Measurements from ENCODE around the gene TNIP2. TPM values are rescaled to one million over a fixed set of nuclear protein-coding genes. Genes with fewer than 3 reads are reported as not detected.
A peak's percentile ranks its signal among the peaks of the same experiment; 100 is the strongest.

TNIP2 gene
- total RNA-seq, 3 donors from 2014 or later (not counting 1 experiment from before 2014, with no cell fraction given) = 35.6 to 53.9 (median 41.6) TPM

DNA sequence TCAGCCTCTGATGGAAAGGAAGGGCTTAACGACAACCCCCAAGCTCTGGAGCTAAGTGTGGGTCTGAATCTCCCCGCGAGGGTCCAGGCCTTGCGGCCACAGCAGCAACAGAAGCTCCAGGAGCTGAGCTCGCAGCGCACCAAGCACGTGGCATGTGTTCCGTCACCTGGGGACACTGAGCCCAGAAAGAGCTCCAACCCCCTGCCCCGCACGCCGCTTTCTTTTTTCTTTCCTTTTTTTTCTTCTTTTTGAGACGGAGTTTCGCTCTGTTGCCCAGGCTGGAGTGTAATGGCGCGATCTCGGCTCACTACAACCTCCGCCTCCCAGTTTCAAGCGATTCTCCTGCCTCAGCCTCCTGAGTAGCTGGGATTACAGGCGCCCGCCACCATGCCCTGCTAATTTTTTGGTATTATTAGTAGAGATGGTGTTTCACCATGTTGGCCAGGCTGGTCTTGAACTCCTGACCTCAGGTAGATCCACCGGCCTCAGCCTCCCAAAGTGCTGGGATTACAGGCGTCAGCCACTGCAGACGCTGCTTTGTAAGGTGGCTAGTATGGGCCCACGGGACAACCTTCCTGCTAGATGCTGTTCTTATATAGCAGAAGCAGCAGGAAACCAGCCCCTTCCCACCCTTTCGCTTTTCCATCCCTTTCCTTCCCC lies 685 bp upstream of the TNIP2 start:
- Histone ChIP-seq H3K27me3 (ENCODE audit: control insufficient read depth, insufficient read depth, low read length) (no peaks in the 10 kb centered on the region), H3K36me3 (ENCODE audit: control insufficient read depth, insufficient read depth, low read length) (no peaks in the 10 kb centered on the region), H3K27ac (ENCODE audit: low read length) (no peak overlapping the region), H3K4me1 (ENCODE audit: control insufficient read depth, insufficient read depth, low read length) (peaks cover 22% of the 10 kb centered on the region), H3K9me3 (ENCODE audit: control insufficient read depth, insufficient read depth, low read length) (no peaks in the 10 kb centered on the region), H3K4me3 (ENCODE audit: low read length) (peak overlapping the region; percentile 12)
- Mint-ChIP-seq H3K4me1 (peaks cover 11 to 34% of the 10 kb centered on the region in 2 donors), H3K27ac (peak overlapping the region; percentile 57 to 72), H3K27me3 (ENCODE audit: low read depth in 2 of 2) (no peaks in the 10 kb centered on the region), H3K4me3 (peak overlapping the region; percentile 84), H3K36me3 (no peaks in the 10 kb centered on the region), H3K9me3 (no peaks in the 10 kb centered on the region)
- 74% methylated on average over 25 of the region's 25 CpGs for WGBS (ENCODE audit: insufficient coverage)
- intact Hi-C loops (cut with micrococcal nuclease) = no loop called here
- TF ChIP-seq, protein P1, sequence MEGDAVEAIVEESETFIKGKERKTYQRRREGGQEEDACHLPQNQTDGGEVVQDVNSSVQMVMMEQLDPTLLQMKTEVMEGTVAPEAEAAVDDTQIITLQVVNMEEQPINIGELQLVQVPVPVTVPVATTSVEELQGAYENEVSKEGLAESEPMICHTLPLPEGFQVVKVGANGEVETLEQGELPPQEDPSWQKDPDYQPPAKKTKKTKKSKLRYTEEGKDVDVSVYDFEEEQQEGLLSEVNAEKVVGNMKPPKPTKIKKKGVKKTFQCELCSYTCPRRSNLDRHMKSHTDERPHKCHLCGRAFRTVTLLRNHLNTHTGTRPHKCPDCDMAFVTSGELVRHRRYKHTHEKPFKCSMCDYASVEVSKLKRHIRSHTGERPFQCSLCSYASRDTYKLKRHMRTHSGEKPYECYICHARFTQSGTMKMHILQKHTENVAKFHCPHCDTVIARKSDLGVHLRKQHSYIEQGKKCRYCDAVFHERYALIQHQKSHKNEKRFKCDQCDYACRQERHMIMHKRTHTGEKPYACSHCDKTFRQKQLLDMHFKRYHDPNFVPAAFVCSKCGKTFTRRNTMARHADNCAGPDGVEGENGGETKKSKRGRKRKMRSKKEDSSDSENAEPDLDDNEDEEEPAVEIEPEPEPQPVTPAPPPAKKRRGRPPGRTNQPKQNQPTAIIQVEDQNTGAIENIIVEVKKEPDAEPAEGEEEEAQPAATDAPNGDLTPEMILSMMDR (IDR thresholded peaks at IDR 0.05) = no peak
- ATAC-seq (no peak), DNase-seq (no peak)

GRCh38 chr4:2754848-2755819 lies 1.0 kb downstream of the TNIP2 start:
- peak overlapping the region; percentile 37 for H3K27ac ChIP-seq (ENCODE audit: low read length)
- Mint-ChIP-seq H3K27ac (peak overlapping the region; percentile 29 to 53), H3K4me3 (peak overlapping the region; percentile 84), H3K9me3 (no peaks in the 10 kb centered on the region), H3K27me3 (ENCODE audit: low read depth in 2 of 2) (no peaks in the 10 kb centered on the region), H3K4me1 (peaks cover 7 to 40% of the 10 kb centered on the region in 2 donors), H3K36me3 (no peaks in the 10 kb centered on the region)
- 58% methylated on average over 23 of the region's 23 CpGs for WGBS (ENCODE audit: insufficient coverage)
- no peak for ATAC-seq
- no peaks in the 10 kb centered on the region for H3K9me3 ChIP-seq (ENCODE audit: control insufficient read depth, insufficient read depth, low read length)
- no peaks in the 10 kb centered on the region for H3K27me3 ChIP-seq (ENCODE audit: control insufficient read depth, insufficient read depth, low read length)
- H3K4me1 ChIP-seq (ENCODE audit: control insufficient read depth, insufficient read depth, low read length) = peaks cover 18% of the 10 kb centered on the region
- DNase-seq = no peak
- intact Hi-C loops (cut with micrococcal nuclease) = no loop called here
- H3K36me3 ChIP-seq (ENCODE audit: control insufficient read depth, insufficient read depth, low read length) = peaks cover 2% of the 10 kb centered on the region
- TF ChIP-seq, protein P1 (IDR thresholded peaks at IDR 0.05) = no peak
- peak overlapping the region; percentile 64 for H3K4me3 ChIP-seq (ENCODE audit: low read length)

- Histone ChIP-seq H3K36me3 (ENCODE audit: control insufficient read depth, insufficient read depth, low read length) (peaks cover 2% of the 10 kb centered on the region), H3K4me1 (ENCODE audit: control insufficient read depth, insufficient read depth, low read length) (peaks cover 18% of the 10 kb centered on the region), H3K9me3 (ENCODE audit: control insufficient read depth, insufficient read depth, low read length) (no peaks in the 10 kb centered on the region), H3K4me3 (ENCODE audit: low read length) (no peak overlapping the region), H3K27me3 (ENCODE audit: control insufficient read depth, insufficient read depth, low read length) (no peaks in the 10 kb centered on the region), H3K27ac (ENCODE audit: low read length) (no peak overlapping the region)
- H3K27ac Mint-ChIP-seq = no peak overlapping the region
- H3K9me3 Mint-ChIP-seq = no peaks in the 10 kb centered on the region
- H3K4me1 Mint-ChIP-seq = peaks cover 7 to 40% of the 10 kb centered on the region in 2 donors
- no peaks in the 10 kb centered on the region for H3K27me3 Mint-ChIP-seq (ENCODE audit: low read depth in 2 of 2)
- TF ChIP-seq, protein P1 (IDR thresholded peaks at IDR 0.05) = no peak
- 94% methylated on average over 4 of the region's 4 CpGs for WGBS (ENCODE audit: insufficient coverage)
- intact Hi-C loops (cut with micrococcal nuclease) = no loop called here
- no peak overlapping the region for H3K4me3 Mint-ChIP-seq
- ATAC-seq = no peak
- DNase-seq = no peak
- no peaks in the 10 kb centered on the region for H3K36me3 Mint-ChIP-seq
Measured at GRCh38 chr4:2753436-2753835, 2.7 kb downstream of the TNIP2 start.

Measured in natural killer cell (primary cell).